SK-N-MC (cell line): ENCODE data around the gene ZFR2.

Source experiments
- EZH2 ChIP-seq: fragments of 200-600 bp; sonication (generic); IDR thresholded peaks from one replicate; pipeline ENCODE4 v1.6.1; 2017; ENCODE audit warnings: antibody characterized with exemption
- POLR2AphosphoS5 ChIP-seq: IDR thresholded peaks from 2 replicates; pipeline ENCODE4 v1.6.1; 2012; ENCODE audit warnings: mild to moderate bottlenecking, low read depth, low read length, borderline replicate concordance

GRCh38 chr19:3832001-3832400 is 36.8 kb downstream of the ZFR2 start:
- TF ChIP-seq EZH2: no peak
- no peak for TF ChIP-seq POLR2AphosphoS5
